ENCODE measurements around the gene ZNF546. TPM values are rescaled to one million over a fixed set of nuclear protein-coding genes. Genes with fewer than 3 reads are reported as not detected.

The ZNF546 gene
- total and polyA plus RNA-seq, 8 donors = 0.29 to 9.3 (median 2.1) TPM

DNA sequence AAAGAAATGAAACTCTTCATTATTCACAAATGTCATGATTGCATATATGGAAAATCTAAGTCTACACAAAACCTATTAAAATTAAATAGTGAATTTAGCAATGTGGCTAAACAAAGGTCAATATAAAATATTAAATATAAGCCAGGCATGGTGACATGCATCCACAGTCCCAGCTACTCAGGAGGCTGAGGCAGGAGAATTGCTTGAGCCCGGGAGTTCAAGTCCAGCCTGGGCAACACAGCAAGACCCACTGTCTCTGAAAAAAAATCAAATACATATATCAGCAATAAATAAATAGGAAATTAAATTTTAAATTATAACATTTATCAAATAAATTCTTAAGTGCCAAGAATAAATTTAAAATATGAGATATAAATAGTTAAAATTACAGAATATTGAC, 14.0 kb upstream of the ZNF546 start:
- H3K27me3 ChIP-seq = no peaks in the 10 kb centered on the region
- no peak overlapping the region for H3K4me3 ChIP-seq
- peaks cover 24 to 63% (median 58%) of the 10 kb centered on the region in 4 donors for H3K36me3 ChIP-seq
- H3K27ac ChIP-seq = no peak overlapping the region
- intact Hi-C loops (cut with DNase I; ENCODE audit: low total_unique reads) = no loop called here
- H3K9me3 ChIP-seq = peaks cover 0 to 41% (median 19%) of the 10 kb centered on the region in 4 donors
- H3K4me1 ChIP-seq = no peaks in the 10 kb centered on the region
- TF ChIP-seq EP300 (IDR thresholded peaks at IDR 0.05) (no peak), POLR2A (IDR thresholded peaks at IDR 0.05) (no peak), POLR2AphosphoS5 (IDR thresholded peaks at IDR 0.05) (no peak)
- TF ChIP-seq, protein P1, sequence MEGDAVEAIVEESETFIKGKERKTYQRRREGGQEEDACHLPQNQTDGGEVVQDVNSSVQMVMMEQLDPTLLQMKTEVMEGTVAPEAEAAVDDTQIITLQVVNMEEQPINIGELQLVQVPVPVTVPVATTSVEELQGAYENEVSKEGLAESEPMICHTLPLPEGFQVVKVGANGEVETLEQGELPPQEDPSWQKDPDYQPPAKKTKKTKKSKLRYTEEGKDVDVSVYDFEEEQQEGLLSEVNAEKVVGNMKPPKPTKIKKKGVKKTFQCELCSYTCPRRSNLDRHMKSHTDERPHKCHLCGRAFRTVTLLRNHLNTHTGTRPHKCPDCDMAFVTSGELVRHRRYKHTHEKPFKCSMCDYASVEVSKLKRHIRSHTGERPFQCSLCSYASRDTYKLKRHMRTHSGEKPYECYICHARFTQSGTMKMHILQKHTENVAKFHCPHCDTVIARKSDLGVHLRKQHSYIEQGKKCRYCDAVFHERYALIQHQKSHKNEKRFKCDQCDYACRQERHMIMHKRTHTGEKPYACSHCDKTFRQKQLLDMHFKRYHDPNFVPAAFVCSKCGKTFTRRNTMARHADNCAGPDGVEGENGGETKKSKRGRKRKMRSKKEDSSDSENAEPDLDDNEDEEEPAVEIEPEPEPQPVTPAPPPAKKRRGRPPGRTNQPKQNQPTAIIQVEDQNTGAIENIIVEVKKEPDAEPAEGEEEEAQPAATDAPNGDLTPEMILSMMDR (IDR thresholded peaks at IDR 0.05) = no peak
- WGBS, 5 donors = 97 to 100% (median 100%) methylated on average over 1 of the region's 1 CpG
- DNase-seq = no peak

DNA sequence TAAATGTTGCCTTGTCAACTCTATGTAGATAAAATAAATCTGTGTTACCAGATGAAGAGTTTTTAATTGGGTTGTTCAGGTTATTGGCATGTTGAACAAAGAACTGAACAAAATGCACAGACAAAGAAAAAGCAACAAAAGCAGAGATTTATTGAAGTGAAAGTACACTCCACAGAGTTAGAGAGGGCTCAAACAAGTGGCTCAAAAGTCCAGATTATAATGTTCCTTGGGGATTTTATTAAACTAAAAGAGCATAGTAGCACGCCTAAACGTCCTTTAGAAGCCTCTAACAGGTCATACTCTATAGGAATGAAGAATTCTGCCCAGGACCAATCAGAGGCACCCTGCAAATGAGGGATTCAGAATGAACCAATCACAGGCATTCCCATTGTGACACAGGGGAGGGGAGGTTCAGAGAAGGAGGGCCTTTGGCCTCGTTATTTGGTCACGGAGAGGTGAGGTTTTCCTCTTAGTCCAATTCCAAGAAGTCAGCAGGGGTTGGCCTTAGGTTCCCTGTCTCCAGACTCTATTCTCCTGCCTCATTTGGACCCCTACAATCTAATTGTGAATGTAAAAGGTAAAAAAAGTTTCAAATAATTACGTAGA, 13.1 kb upstream of the ZNF546 start:
- Histone ChIP-seq H3K4me1 (no peaks in the 10 kb centered on the region), H3K4me3 (no peak overlapping the region), H3K9me3 (peaks cover 0 to 44% (median 19%) of the 10 kb centered on the region in 4 donors), H3K36me3 (peaks cover 24 to 54% (median 49%) of the 10 kb centered on the region in 4 donors), H3K27ac (no peak overlapping the region), H3K27me3 (no peaks in the 10 kb centered on the region)
- intact Hi-C loops (cut with DNase I; ENCODE audit: low total_unique reads) = no loop called here
- DNase-seq = no peak
- 83 to 95% (median 87%) methylated on average over 5 of the region's 5 CpGs for WGBS, 5 donors
- no peak for TF ChIP-seq POLR2A (IDR thresholded peaks at IDR 0.05)
- TF ChIP-seq POLR2AphosphoS5 (IDR thresholded peaks at IDR 0.05) = no peak
- TF ChIP-seq, protein P1 (IDR thresholded peaks at IDR 0.05) = no peak
- TF ChIP-seq EP300 (IDR thresholded peaks at IDR 0.05) = no peak

DNA sequence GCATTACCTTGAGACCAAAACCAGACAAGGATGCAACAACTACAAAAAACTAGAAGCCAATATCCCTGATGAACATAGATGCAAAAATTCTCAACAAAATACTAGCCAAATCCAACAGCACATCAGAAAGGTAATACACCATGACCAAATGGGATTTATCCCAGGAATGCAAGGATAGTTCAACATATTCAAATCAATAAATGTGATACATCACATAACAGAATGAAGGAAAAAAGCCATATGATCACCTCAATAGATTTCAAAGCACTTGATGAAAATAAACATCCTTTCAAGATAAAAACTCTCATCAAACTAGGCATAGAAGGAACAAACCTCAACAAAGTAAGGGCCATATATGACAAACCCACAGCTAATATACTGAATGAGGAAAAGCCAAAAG, 10.2 kb upstream of the ZNF546 start:
- TF ChIP-seq POLR2A (IDR thresholded peaks at IDR 0.05) = no peak
- TF ChIP-seq, protein P1 (IDR thresholded peaks at IDR 0.05) = no peak
- no peak for TF ChIP-seq EP300 (IDR thresholded peaks at IDR 0.05)
- TF ChIP-seq POLR2AphosphoS5 (IDR thresholded peaks at IDR 0.05) = no peak
- H3K36me3 ChIP-seq = peaks cover 0 to 26% (median 20%) of the 10 kb centered on the region in 4 donors
- no peaks in the 10 kb centered on the region for H3K27me3 ChIP-seq
- H3K9me3 ChIP-seq = peaks cover 0 to 44% (median 19%) of the 10 kb centered on the region in 4 donors
- DNase-seq = no peak
- no peak overlapping the region for H3K27ac ChIP-seq
- H3K4me1 ChIP-seq = no peaks in the 10 kb centered on the region
- H3K4me3 ChIP-seq = no peak overlapping the region
- intact Hi-C loops (cut with DNase I; ENCODE audit: low total_unique reads) = no loop called here

DNA sequence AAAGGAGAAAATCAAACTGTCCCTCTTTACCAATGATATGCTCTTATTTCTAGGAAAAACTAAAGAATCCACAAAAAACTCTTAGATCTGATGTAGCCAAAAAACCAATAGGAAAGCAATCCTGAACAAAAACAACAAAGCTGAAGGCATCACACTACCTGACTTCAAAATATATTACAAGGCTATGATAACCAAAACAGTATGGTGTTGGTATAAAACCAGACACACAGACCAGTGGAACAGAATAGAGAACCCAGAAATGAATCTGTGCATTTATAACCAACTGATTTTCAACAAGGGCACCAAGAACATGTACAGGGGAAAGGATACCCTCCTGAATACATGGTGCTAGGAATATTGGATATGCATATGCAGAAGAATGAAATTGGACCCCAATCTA, 9.7 kb upstream of the ZNF546 start:
- no peaks in the 10 kb centered on the region for H3K27me3 ChIP-seq
- H3K36me3 ChIP-seq = peaks cover 0 to 20% (median 15%) of the 10 kb centered on the region in 4 donors

More for the DNA sequence above, 9.7 kb upstream of the ZNF546 start:
- DNase-seq = no peak
- no peak overlapping the region for H3K4me3 ChIP-seq
- H3K4me1 ChIP-seq = no peaks in the 10 kb centered on the region
- intact Hi-C loops (cut with DNase I; ENCODE audit: low total_unique reads) = no loop called here
- TF ChIP-seq EP300 (IDR thresholded peaks at IDR 0.05) (no peak), POLR2AphosphoS5 (IDR thresholded peaks at IDR 0.05) (no peak), POLR2A (IDR thresholded peaks at IDR 0.05) (no peak)
- TF ChIP-seq, protein P1 (IDR thresholded peaks at IDR 0.05) = no peak
- peaks cover 0 to 44% (median 19%) of the 10 kb centered on the region in 4 donors for H3K9me3 ChIP-seq
- no peak overlapping the region for H3K27ac ChIP-seq

All from stomach (tissue), 9 donors.